CD4-positive, alpha-beta memory T cell (primary cell): ENCODE results near the gene HMCN2. TPM values are rescaled to one million over a fixed set of nuclear protein-coding genes. Genes with fewer than 3 reads are reported as not detected.

Source experiments
- CTCF ChIA-PET: fragments of 350-600 bp; sonication (Branson Sonifier 250); formaldehyde crosslinking; loops from one replicate; lab custom pipeline; 2021; ENCODE audit warnings: inconsistent platforms; ENCODE audit not compliant: partially characterized antibody; lab: Charles Lee
- POLR2A ChIA-PET: fragments of 350-600 bp; sonication (Branson Sonifier 250); formaldehyde crosslinking; loops from one replicate; lab custom pipeline; 2021; ENCODE audit not compliant: partially characterized antibody; lab: Charles Lee
- DNase-seq, 5 donors: peaks; one replicate each; pipeline versions ENCODE4 v3.0.0 to v3.0.0-alpha.2; 2020 to 2022; ENCODE audit warnings: mixed read lengths in 1 of 5
- H3K27ac ChIP-seq: one replicate; pipeline ENCODE4 v1.7.0; 2013; ENCODE audit warnings: low read depth, low read length
- H3K27me3 ChIP-seq: 2 replicates; pipeline ENCODE4 v1.7.0; 2013; ENCODE audit warnings: mild to moderate bottlenecking, low read length, moderate library complexity; ENCODE audit not compliant: insufficient read depth
- H3K36me3 ChIP-seq: 2 replicates; pipeline ENCODE4 v1.7.0; 2013; ENCODE audit warnings: mild to moderate bottlenecking, low read length, moderate library complexity; ENCODE audit not compliant: insufficient read depth
- H3K4me1 ChIP-seq: 2 replicates; pipeline ENCODE4 v1.7.0; 2013; ENCODE audit warnings: mild to moderate bottlenecking, low read length, moderate library complexity; ENCODE audit not compliant: insufficient read depth
- H3K4me3 ChIP-seq, 2 donors: one replicate each; pipeline ENCODE4 v1.7.0; 2013; ENCODE audit warnings: low read length in 2 of 2, mild to moderate bottlenecking in 1 of 2
- H3K9me3 ChIP-seq, 2 donors: one replicate each; pipeline ENCODE4 v1.7.0; 2013; ENCODE audit warnings: low read length in 2 of 2, control low read depth in 1 of 2; ENCODE audit not compliant: control insufficient read depth in 1 of 2
- H3K27ac Mint-ChIP-seq, 7 donors: one replicate each; pipeline ENCODE4 v1.8.0; 2020 to 2021; ENCODE audit warnings: mixed read lengths in 7 of 7, mild to moderate bottlenecking in 6 of 7, inconsistent platforms in 3 of 7, moderate library complexity in 3 of 7
- H3K27me3 Mint-ChIP-seq, 2 donors: one replicate each; pipeline ENCODE4 v1.8.0; 2020 to 2021; ENCODE audit warnings: mixed read lengths in 2 of 2
- H3K36me3 Mint-ChIP-seq, 2 donors: one replicate each; pipeline ENCODE4 v1.8.0; 2020 to 2021; ENCODE audit warnings: mixed read lengths in 2 of 2, inconsistent platforms in 1 of 2, mild to moderate bottlenecking in 1 of 2
- H3K4me1 Mint-ChIP-seq, 4 donors: one replicate each; pipeline ENCODE4 v1.8.0; 2020 to 2021; ENCODE audit warnings: mixed read lengths in 4 of 4, mild to moderate bottlenecking in 1 of 4
- H3K4me3 Mint-ChIP-seq, 8 donors: one replicate each; pipeline ENCODE4 v1.8.0; 2020 to 2021; ENCODE audit warnings: mixed read lengths in 8 of 8, mild to moderate bottlenecking in 7 of 8, moderate library complexity in 6 of 8, inconsistent platforms in 3 of 8
- H3K9me3 Mint-ChIP-seq, 8 donors: one replicate each; pipeline ENCODE4 v1.8.0; 2020 to 2021; ENCODE audit warnings: mixed read lengths in 8 of 8, mild to moderate bottlenecking in 5 of 8, inconsistent platforms in 3 of 8, moderate library complexity in 1 of 8
- intact Hi-C: fragments of 100-400 bp; cut with micrococcal nuclease; formaldehyde crosslinking; loops from one replicate; pipeline ENCODE4 v1.15.1; 2023
- polyA plus RNA-seq, 2 donors: library from polyadenylated mRNA; unstranded; fragments of 300-500 nt; fragmentation: Illumina TruSeq; gene quantifications; one replicate each; pipeline ENCODE4 v1.2.3, GENCODE V29; 2021
- total RNA-seq, 2 experiments: library from RNA; stranded (reverse); gene quantifications; one replicate each; pipeline ENCODE4 v1.2.3, GENCODE V29; 2021

Gene HMCN2
- total and polyA plus RNA-seq, 4 experiments from 2014 or later, result not detected

GRCh38 chr9:130313103-130313858, 47.7 kb downstream of the HMCN2 start:
- H3K36me3 Mint-ChIP-seq, result no peaks in the 10 kb centered on the region
- intact Hi-C loops, result no loop called here
- POLR2A ChIA-PET, result no interaction called here
- no peak for DNase-seq
- peaks cover 0 to 4% (median 0%) of the 10 kb centered on the region in 4 donors for H3K4me1 Mint-ChIP-seq
- Histone ChIP-seq H3K4me3 (no peak overlapping the region), H3K27me3 (no peaks in the 10 kb centered on the region), H3K27ac (no peak overlapping the region), H3K9me3 (no peaks in the 10 kb centered on the region), H3K4me1 (no peaks in the 10 kb centered on the region), H3K36me3 (no peaks in the 10 kb centered on the region)
- no peak overlapping the region for H3K27ac Mint-ChIP-seq
- no peaks in the 10 kb centered on the region for H3K9me3 Mint-ChIP-seq
- CTCF ChIA-PET, result no interaction called here
- no peak overlapping the region for H3K4me3 Mint-ChIP-seq
- peaks cover 3 to 23% of the 10 kb centered on the region in 2 donors for H3K27me3 Mint-ChIP-seq

DNA sequence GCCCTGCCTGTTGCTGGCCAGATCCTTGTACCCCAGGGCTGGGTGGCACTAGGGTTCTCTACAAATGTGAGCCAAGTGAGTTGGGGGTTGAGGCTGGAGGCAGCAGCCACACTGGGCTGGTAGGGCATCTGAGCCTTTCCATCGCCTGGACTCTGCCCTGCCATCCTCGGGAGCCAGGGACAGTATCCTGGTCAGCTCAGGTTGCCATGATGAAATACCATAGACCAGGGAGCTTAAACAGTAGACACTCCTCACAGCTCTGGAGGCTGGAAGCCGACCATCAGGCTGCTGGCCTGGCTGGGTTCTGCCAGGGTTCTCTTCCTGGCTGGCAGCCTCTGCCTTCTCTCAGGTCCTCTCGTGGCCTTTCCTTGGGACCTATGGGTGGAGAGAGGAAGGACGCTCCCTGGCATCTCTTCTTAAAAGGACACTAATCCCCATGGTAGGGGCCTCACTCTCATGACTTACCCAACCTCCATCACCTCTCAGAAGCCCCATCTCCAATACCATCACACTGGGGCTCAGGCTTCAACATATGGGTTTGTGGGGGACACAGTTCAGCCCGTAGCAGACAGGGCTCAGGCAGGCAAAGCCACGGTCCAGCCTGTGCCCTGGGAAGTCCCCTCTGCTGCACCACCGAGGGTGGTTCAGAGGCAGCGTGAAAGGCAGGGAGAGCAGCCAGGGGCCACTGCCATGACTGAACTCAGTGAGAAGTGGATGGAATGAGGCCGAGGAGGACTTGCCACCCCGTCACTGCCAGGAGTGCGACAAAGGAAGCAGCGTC, 50.1 kb downstream of the HMCN2 start:
- POLR2A ChIA-PET, result no interaction called here
- no peak for DNase-seq

GRCh38 chr9:130316430-130316829, 50.9 kb downstream of the HMCN2 start:
- intact Hi-C loops, result no loop called here
- Mint-ChIP-seq H3K36me3 (no peaks in the 10 kb centered on the region), H3K27ac (no peak overlapping the region), H3K9me3 (no peaks in the 10 kb centered on the region), H3K27me3 (peaks cover 12 to 36% of the 10 kb centered on the region in 2 donors), H3K4me3 (no peak overlapping the region), H3K4me1 (peaks cover 0 to 3% (median 0%) of the 10 kb centered on the region in 4 donors)
- DNase-seq, result no peak
- Histone ChIP-seq H3K9me3 (no peaks in the 10 kb centered on the region), H3K4me3 (no peak overlapping the region), H3K27me3 (peaks cover 6% of the 10 kb centered on the region), H3K36me3 (no peaks in the 10 kb centered on the region), H3K27ac (no peak overlapping the region), H3K4me1 (no peaks in the 10 kb centered on the region)
- POLR2A ChIA-PET, result no interaction called here
- CTCF ChIA-PET, result no interaction called here

More for the DNA sequence above, 50.1 kb downstream of the HMCN2 start:
- H3K4me3 ChIP-seq, result no peak overlapping the region
- H3K4me1 Mint-ChIP-seq, result peaks cover 0 to 4% (median 0%) of the 10 kb centered on the region in 4 donors
- H3K27me3 ChIP-seq, result peaks cover 6% of the 10 kb centered on the region
- H3K4me3 Mint-ChIP-seq, result no peak overlapping the region
- CTCF ChIA-PET, result no interaction called here
- no peaks in the 10 kb centered on the region for H3K36me3 Mint-ChIP-seq
- no peaks in the 10 kb centered on the region for H3K9me3 Mint-ChIP-seq
- no peaks in the 10 kb centered on the region for H3K36me3 ChIP-seq
- no peak overlapping the region for H3K27ac Mint-ChIP-seq
- intact Hi-C loops, result no loop called here
- peaks cover 8 to 29% of the 10 kb centered on the region in 2 donors for H3K27me3 Mint-ChIP-seq
- no peak overlapping the region for H3K27ac ChIP-seq
- no peaks in the 10 kb centered on the region for H3K9me3 ChIP-seq
- no peaks in the 10 kb centered on the region for H3K4me1 ChIP-seq

GRCh38 chr9:130319300-130319699, 53.7 kb downstream of the HMCN2 start:
- H3K27ac ChIP-seq, result no peak overlapping the region
- H3K4me3 ChIP-seq, result no peak overlapping the region
- no peak overlapping the region for H3K4me3 Mint-ChIP-seq
- H3K36me3 Mint-ChIP-seq, result no peaks in the 10 kb centered on the region
- no peak overlapping the region for H3K27ac Mint-ChIP-seq
- H3K9me3 Mint-ChIP-seq, result no peaks in the 10 kb centered on the region
- H3K27me3 ChIP-seq, result peaks cover 6% of the 10 kb centered on the region
- intact Hi-C loops, result no loop called here
- peaks cover 20 to 48% of the 10 kb centered on the region in 2 donors for H3K27me3 Mint-ChIP-seq
- peaks cover 0 to 2% (median 0%) of the 10 kb centered on the region in 4 donors for H3K4me1 Mint-ChIP-seq
- ChIA-PET POLR2A (no interaction called here), CTCF (no interaction called here)
- no peaks in the 10 kb centered on the region for H3K9me3 ChIP-seq
- no peaks in the 10 kb centered on the region for H3K36me3 ChIP-seq
- DNase-seq, result no peak
- H3K4me1 ChIP-seq, result no peaks in the 10 kb centered on the region

GRCh38 chr9:130319944-130320712, 54.6 kb downstream of the HMCN2 start:
- no peaks in the 10 kb centered on the region for H3K4me1 ChIP-seq
- DNase-seq, result no peak
- no peaks in the 10 kb centered on the region for H3K9me3 ChIP-seq
- ChIA-PET POLR2A (no interaction called here), CTCF (no interaction called here)
- no peak overlapping the region for H3K27ac ChIP-seq
- peaks cover 22 to 51% of the 10 kb centered on the region in 2 donors for H3K27me3 Mint-ChIP-seq
- H3K4me3 Mint-ChIP-seq, result no peak overlapping the region
- intact Hi-C loops, result no loop called here
- H3K36me3 ChIP-seq, result no peaks in the 10 kb centered on the region
- no peak overlapping the region for H3K27ac Mint-ChIP-seq
- no peaks in the 10 kb centered on the region for H3K9me3 Mint-ChIP-seq
- H3K4me1 Mint-ChIP-seq, result peaks cover 0 to 2% (median 0%) of the 10 kb centered on the region in 4 donors
- H3K36me3 Mint-ChIP-seq, result no peaks in the 10 kb centered on the region
- H3K4me3 ChIP-seq, result no peak overlapping the region
- H3K27me3 ChIP-seq, result peaks cover 6% of the 10 kb centered on the region

DNA sequence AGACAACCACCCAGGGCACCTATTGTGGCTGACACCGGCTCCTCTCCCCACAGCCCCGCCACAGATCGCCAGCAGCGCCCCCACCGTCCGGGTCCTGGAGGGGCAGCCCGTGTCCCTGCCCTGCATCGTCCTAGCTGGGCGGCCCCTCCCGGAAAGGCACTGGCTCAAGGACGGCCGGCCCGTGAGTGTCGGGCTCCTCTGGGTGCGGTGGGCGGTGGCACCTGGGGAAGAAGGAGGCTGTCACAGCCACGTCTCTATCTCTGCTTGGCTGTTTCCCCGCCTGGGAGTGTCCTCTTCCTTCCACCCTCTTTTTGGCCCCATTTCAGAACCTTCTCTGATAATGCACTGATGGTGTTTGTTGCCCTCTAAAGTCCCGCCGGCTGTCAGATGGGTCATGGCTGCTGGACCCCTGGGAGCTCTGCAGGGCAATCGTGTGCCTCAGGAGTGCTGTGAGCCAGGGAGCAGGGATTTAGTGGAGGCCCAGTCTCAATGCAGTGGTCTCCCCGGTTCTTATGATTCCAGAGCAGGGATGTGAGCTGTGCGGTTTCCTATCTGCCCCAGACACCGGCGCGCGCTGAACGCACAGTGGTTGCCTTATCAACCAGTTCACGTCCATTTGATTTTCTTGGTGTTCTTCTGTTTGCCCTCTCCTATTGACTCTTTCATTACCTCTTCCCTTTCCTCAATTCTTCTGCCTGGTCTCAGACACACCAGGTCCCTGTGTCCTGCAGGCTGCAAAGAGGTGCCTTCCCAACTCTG, 55.3 kb downstream of the HMCN2 start:
- H3K36me3 Mint-ChIP-seq, result no peaks in the 10 kb centered on the region
- H3K9me3 Mint-ChIP-seq, result no peaks in the 10 kb centered on the region
- intact Hi-C loops, result no loop called here
- POLR2A ChIA-PET, result no interaction called here
- DNase-seq, result no peak
- no peaks in the 10 kb centered on the region for H3K4me1 ChIP-seq
- peaks cover 24 to 49% of the 10 kb centered on the region in 2 donors for H3K27me3 Mint-ChIP-seq
- no peaks in the 10 kb centered on the region for H3K36me3 ChIP-seq
- no peak overlapping the region for H3K27ac ChIP-seq
- H3K27ac Mint-ChIP-seq, result no peak overlapping the region
- CTCF ChIA-PET, result no interaction called here
- H3K27me3 ChIP-seq, result peaks cover 6% of the 10 kb centered on the region
- no peak overlapping the region for H3K4me3 ChIP-seq
- H3K4me3 Mint-ChIP-seq, result no peak overlapping the region
- H3K4me1 Mint-ChIP-seq, result no peaks in the 10 kb centered on the region
- no peaks in the 10 kb centered on the region for H3K9me3 ChIP-seq
